Hepatocyte (in vitro differentiated cells): Measurements from ENCODE around the gene RERG. TPM values are rescaled to one million over a fixed set of nuclear protein-coding genes. Genes with fewer than 3 reads are reported as not detected.

Source experiments
- DNase-seq: peaks from one replicate; pipeline ENCODE4 v3.0.0-alpha.2; 2016; ENCODE audit warnings: low spot score
- H2AFZ ChIP-seq: fragments of 200-600 bp; sonication (generic); 2 replicates; pipeline ENCODE4 v1.6.0; 2016; ENCODE audit warnings: antibody characterized with exemption, mild to moderate bottlenecking
- H3K27ac ChIP-seq: fragments of 200-600 bp; sonication (generic); 2 replicates; pipeline ENCODE4 v1.5.1; 2016; ENCODE audit warnings: mild to moderate bottlenecking
- H3K27me3 ChIP-seq: fragments of 200-600 bp; sonication (generic); 2 replicates; pipeline ENCODE4 v1.6.1; 2016
- H3K36me3 ChIP-seq: fragments of 200-600 bp; sonication (generic); replicated peaks from 2 replicates; pipeline ENCODE4 v1.5.1; 2016; ENCODE audit warnings: low read depth; ENCODE audit not compliant: insufficient read depth
- H3K4me1 ChIP-seq: fragments of 200-600 bp; sonication (generic); 2 replicates; pipeline ENCODE4 v1.5.1; 2016; ENCODE audit warnings: mild to moderate bottlenecking, moderate library complexity; ENCODE audit not compliant: insufficient read depth
- H3K4me2 ChIP-seq: fragments of 200-600 bp; sonication (generic); 2 replicates; pipeline ENCODE4 v1.6.0; 2016
- H3K4me3 ChIP-seq: fragments of 200-600 bp; sonication (generic); 2 replicates; pipeline ENCODE4 v1.5.1; 2016; ENCODE audit warnings: mild to moderate bottlenecking
- H3K79me2 ChIP-seq: fragments of 200-600 bp; sonication (generic); 2 replicates; pipeline ENCODE4 v1.6.0; 2017; ENCODE audit warnings: mild to moderate bottlenecking
- H3K9me2 ChIP-seq: fragments of 200-600 bp; sonication (generic); replicated peaks from 2 replicates; pipeline ENCODE4 v1.6.0; 2017; ENCODE audit warnings: mild to moderate bottlenecking; ENCODE audit not compliant: insufficient read depth
- H3K9me3 ChIP-seq: fragments of 200-600 bp; sonication (generic); 2 replicates; pipeline ENCODE4 v1.5.1; 2016; ENCODE audit warnings: low read depth, mild to moderate bottlenecking
- H4K20me1 ChIP-seq: fragments of 200-600 bp; sonication (generic); 2 replicates; pipeline ENCODE4 v1.6.0; 2016; ENCODE audit warnings: mild to moderate bottlenecking; ENCODE audit not compliant: insufficient read depth, poor library complexity, severe bottlenecking
- CTCF ChIP-seq: fragments of 200-600 bp; sonication (generic); IDR thresholded peaks from 2 replicates; pipeline ENCODE4 v1.5.1; 2016; ENCODE audit warnings: antibody characterized with exemption, mild to moderate bottlenecking; ENCODE audit not compliant: poor library complexity
- EZH2 ChIP-seq: fragments of 200-600 bp; sonication (generic); IDR thresholded peaks from 2 replicates; pipeline ENCODE4 v1.6.1; 2016; ENCODE audit warnings: antibody characterized with exemption, mild to moderate bottlenecking, borderline replicate concordance
- EZH2phosphoT487 ChIP-seq: fragments of 200-600 bp; sonication (generic); IDR thresholded peaks from one replicate; pipeline ENCODE4 v1.6.1; 2018; ENCODE audit warnings: antibody characterized with exemption, mild to moderate bottlenecking, low read depth, moderate library complexity; ENCODE audit not compliant: unreplicated experiment, severe bottlenecking
- WGBS: methylation state at CpG from one replicate; pipeline ENCODE4 v1.1.6; 2016; ENCODE audit warnings: low lambda C conversion rate; ENCODE audit errors: missing lambda C conversion rate; 5-methylcytosine and 5-hydroxymethylcytosine counted together
- polyA plus RNA-seq: library from polyadenylated mRNA; unstranded; fragments of >200 nt; fragmentation: Nextera tagmentation; extraction: Ambion mirVana; gene quantifications from 2 replicates; pipeline ENCODE4 v1.2.1, GENCODE V29; 2016
- total RNA-seq: library from RNA; depleted of rRNA; stranded (reverse); fragments of >200 nt; gene quantifications from 2 replicates; pipeline ENCODE4 v1.2.3, GENCODE V29; 2014

RERG gene
- total and polyA plus RNA-seq, 2 experiments from 2014 or later = 1.3 to 7.9 TPM

GRCh38 chr12:15163030-15163976, 57.9 kb downstream of the RERG start:
- H2AFZ ChIP-seq = no peak overlapping the region

GRCh38 chr12:15158083-15158482, 63.1 kb downstream of the RERG start:
- peaks cover 4% of the 10 kb centered on the region for H3K4me1 ChIP-seq
- no peaks in the 10 kb centered on the region for H3K9me2 ChIP-seq
- H3K27me3 ChIP-seq = no peaks in the 10 kb centered on the region
- no peaks in the 10 kb centered on the region for H3K9me3 ChIP-seq
- H3K4me2 ChIP-seq = no peak overlapping the region
- TF ChIP-seq CTCF = no peak
- no peak for TF ChIP-seq EZH2phosphoT487
- no peak for TF ChIP-seq EZH2
- no peaks in the 10 kb centered on the region for H3K36me3 ChIP-seq
- no peak for DNase-seq
- no peaks in the 10 kb centered on the region for H3K79me2 ChIP-seq
- no peak overlapping the region for H3K4me3 ChIP-seq
- no peak overlapping the region for H2AFZ ChIP-seq
- H3K27ac ChIP-seq = no peak overlapping the region
- H4K20me1 ChIP-seq = no peaks in the 10 kb centered on the region
- 91% methylated on average over 3 of the region's 3 CpGs for WGBS

More at GRCh38 chr12:15163030-15163976, 57.9 kb downstream of the RERG start:
- no peaks in the 10 kb centered on the region for H3K79me2 ChIP-seq
- H3K4me3 ChIP-seq = no peak overlapping the region
- no peaks in the 10 kb centered on the region for H3K27me3 ChIP-seq
- no peaks in the 10 kb centered on the region for H3K9me3 ChIP-seq
- no peaks in the 10 kb centered on the region for H3K36me3 ChIP-seq
- H3K27ac ChIP-seq = no peak overlapping the region
- H3K4me2 ChIP-seq = no peak overlapping the region
- no peak for DNase-seq
- peaks cover 3% of the 10 kb centered on the region for H3K4me1 ChIP-seq
- no peaks in the 10 kb centered on the region for H4K20me1 ChIP-seq
- no peaks in the 10 kb centered on the region for H3K9me2 ChIP-seq
- TF ChIP-seq EZH2phosphoT487 (no peak), EZH2 (no peak), CTCF (no peak)
- WGBS = 88% methylated on average over 11 of the region's 11 CpGs

- H3K9me2 ChIP-seq = no peaks in the 10 kb centered on the region
- 54% methylated on average over 2 of the region's 2 CpGs for WGBS
Observed at GRCh38 chr12:15157269-15157671, 63.9 kb downstream of the RERG start.

GRCh38 chr12:15155271-15155670, 65.9 kb downstream of the RERG start:
- Histone ChIP-seq H3K4me3 (no peak overlapping the region), H3K9me2 (no peaks in the 10 kb centered on the region), H3K27ac (no peak overlapping the region), H3K4me1 (peaks cover 16% of the 10 kb centered on the region), H2AFZ (no peak overlapping the region), H4K20me1 (no peaks in the 10 kb centered on the region), H3K9me3 (no peaks in the 10 kb centered on the region), H3K4me2 (no peak overlapping the region), H3K36me3 (no peaks in the 10 kb centered on the region), H3K27me3 (no peaks in the 10 kb centered on the region), H3K79me2 (no peaks in the 10 kb centered on the region)
- TF ChIP-seq EZH2phosphoT487 = no peak
- TF ChIP-seq CTCF = no peak
- TF ChIP-seq EZH2 = no peak
- DNase-seq = no peak
- WGBS = 41% methylated on average over 1 of the region's 1 CpG

More at GRCh38 chr12:15157269-15157671, 63.9 kb downstream of the RERG start:
- H3K36me3 ChIP-seq = no peaks in the 10 kb centered on the region
- no peaks in the 10 kb centered on the region for H3K79me2 ChIP-seq
- TF ChIP-seq EZH2 (no peak), EZH2phosphoT487 (no peak)
- H3K27ac ChIP-seq = no peak overlapping the region
- H3K9me3 ChIP-seq = no peaks in the 10 kb centered on the region
- H3K4me1 ChIP-seq = peaks cover 9% of the 10 kb centered on the region
- H3K27me3 ChIP-seq = no peaks in the 10 kb centered on the region
- H3K4me2 ChIP-seq = no peak overlapping the region
- H4K20me1 ChIP-seq = no peaks in the 10 kb centered on the region
- DNase-seq = no peak
- no peak overlapping the region for H2AFZ ChIP-seq
- H3K4me3 ChIP-seq = no peak overlapping the region
